MM.1S (cell line): ENCODE data around the gene ABTB2.

Source experiments
- DNase-seq: peaks from one replicate; pipeline ENCODE4 v3.0.0-alpha.2; 2015
- H2AFZ ChIP-seq: fragments of 300-600 bp; sonication (generic); 2 replicates; pipeline ENCODE4 v1.6.0; 2016; ENCODE audit warnings: antibody characterized with exemption, low read length
- H3F3A ChIP-seq: fragments of 300-600 bp; sonication (generic); 2 replicates; pipeline ENCODE4 v1.6.1; 2016; ENCODE audit warnings: mild to moderate bottlenecking, antibody characterized with exemption, low read length, moderate library complexity, mixed read lengths; ENCODE audit not compliant: insufficient read depth
- H3K27ac ChIP-seq: fragments of 300-600 bp; sonication (generic); 2 replicates; pipeline ENCODE4 v1.5.1; 2016; ENCODE audit warnings: mild to moderate bottlenecking, low read length
- H3K27me3 ChIP-seq: fragments of 300-600 bp; sonication (generic); replicated peaks from 2 replicates; pipeline ENCODE4 v1.6.0; 2016; ENCODE audit warnings: low read length; ENCODE audit not compliant: insufficient read depth
- H3K36me3 ChIP-seq: fragments of 300-600 bp; sonication (generic); replicated peaks from 2 replicates; pipeline ENCODE4 v1.6.1; 2016; ENCODE audit warnings: mild to moderate bottlenecking, low read length, mixed read lengths; ENCODE audit not compliant: insufficient read depth
- H3K4me1 ChIP-seq: fragments of 300-600 bp; sonication (generic); 2 replicates; pipeline ENCODE4 v1.6.1; 2016; ENCODE audit warnings: low read length, mixed read lengths
- H3K4me2 ChIP-seq: fragments of 300-600 bp; sonication (generic); 2 replicates; pipeline ENCODE4 v1.6.0; 2016; ENCODE audit warnings: low read depth, low read length
- H3K4me3 ChIP-seq: fragments of 300-600 bp; sonication (generic); 2 replicates; pipeline ENCODE4 v1.5.1; 2016; ENCODE audit warnings: low read length, mixed read lengths
- H3K79me2 ChIP-seq: fragments of 300-600 bp; sonication (generic); 2 replicates; pipeline ENCODE4 v1.6.1; 2016; ENCODE audit warnings: mixed run types, low read length, mixed read lengths
- H3K9ac ChIP-seq: fragments of 300-600 bp; sonication (generic); 2 replicates; pipeline ENCODE4 v1.6.1; 2016; ENCODE audit warnings: low read length, mixed read lengths
- H3K9me2 ChIP-seq: fragments of 300-600 bp; sonication (generic); replicated peaks from 2 replicates; pipeline ENCODE4 v1.6.1; 2016; ENCODE audit warnings: mild to moderate bottlenecking, low read length, mixed read lengths; ENCODE audit not compliant: insufficient read depth
- H3K9me3 ChIP-seq: fragments of 300-600 bp; sonication (generic); replicated peaks from 2 replicates; pipeline ENCODE4 v1.6.1; 2016; ENCODE audit warnings: mild to moderate bottlenecking, low read length, mixed read lengths; ENCODE audit not compliant: insufficient read depth
- H4K20me1 ChIP-seq: fragments of 300-600 bp; sonication (generic); 2 replicates; pipeline ENCODE4 v1.6.1; 2016; ENCODE audit warnings: mild to moderate bottlenecking, low read length, moderate library complexity, mixed read lengths; ENCODE audit not compliant: insufficient read depth
- EZH2 ChIP-seq: fragments of 300-600 bp; sonication (generic); optimal IDR thresholded peaks from 2 replicates; pipeline ENCODE3; 2017; ENCODE audit warnings: low read depth, mild to moderate bottlenecking, antibody characterized with exemption, low read length, mixed read lengths
- EZH2phosphoT487 ChIP-seq: fragments of 300-600 bp; sonication (generic); IDR thresholded peaks from 2 replicates; pipeline ENCODE4 v1.6.1; 2018; ENCODE audit warnings: antibody characterized with exemption, low read length
- TF ChIP-seq, protein P1 (sequence below): fragments of 300-600 bp; sonication (generic); IDR thresholded peaks from 2 replicates; pipeline ENCODE4 v1.5.1; 2016; ENCODE audit warnings: antibody characterized with exemption, low read length, mixed read lengths

The ABTB2 gene

GRCh38 chr11:34324466-34324865 is 33.3 kb downstream of the ABTB2 start:
- no peak for DNase-seq
- Histone ChIP-seq H3K9me3 (no peaks in the 10 kb centered on the region), H3K27me3 (no peaks in the 10 kb centered on the region), H3K36me3 (no peaks in the 10 kb centered on the region), H3F3A (no peaks in the 10 kb centered on the region), H3K4me2 (no peak overlapping the region), H3K4me1 (no peaks in the 10 kb centered on the region), H2AFZ (no peak overlapping the region), H3K9me2 (no peaks in the 10 kb centered on the region), H3K9ac (no peak overlapping the region), H3K4me3 (no peak overlapping the region), H3K27ac (no peak overlapping the region), H4K20me1 (no peaks in the 10 kb centered on the region), H3K79me2 (no peaks in the 10 kb centered on the region)
- TF ChIP-seq EZH2phosphoT487 (no peak), EZH2 (no peak)
- TF ChIP-seq, protein P1, sequence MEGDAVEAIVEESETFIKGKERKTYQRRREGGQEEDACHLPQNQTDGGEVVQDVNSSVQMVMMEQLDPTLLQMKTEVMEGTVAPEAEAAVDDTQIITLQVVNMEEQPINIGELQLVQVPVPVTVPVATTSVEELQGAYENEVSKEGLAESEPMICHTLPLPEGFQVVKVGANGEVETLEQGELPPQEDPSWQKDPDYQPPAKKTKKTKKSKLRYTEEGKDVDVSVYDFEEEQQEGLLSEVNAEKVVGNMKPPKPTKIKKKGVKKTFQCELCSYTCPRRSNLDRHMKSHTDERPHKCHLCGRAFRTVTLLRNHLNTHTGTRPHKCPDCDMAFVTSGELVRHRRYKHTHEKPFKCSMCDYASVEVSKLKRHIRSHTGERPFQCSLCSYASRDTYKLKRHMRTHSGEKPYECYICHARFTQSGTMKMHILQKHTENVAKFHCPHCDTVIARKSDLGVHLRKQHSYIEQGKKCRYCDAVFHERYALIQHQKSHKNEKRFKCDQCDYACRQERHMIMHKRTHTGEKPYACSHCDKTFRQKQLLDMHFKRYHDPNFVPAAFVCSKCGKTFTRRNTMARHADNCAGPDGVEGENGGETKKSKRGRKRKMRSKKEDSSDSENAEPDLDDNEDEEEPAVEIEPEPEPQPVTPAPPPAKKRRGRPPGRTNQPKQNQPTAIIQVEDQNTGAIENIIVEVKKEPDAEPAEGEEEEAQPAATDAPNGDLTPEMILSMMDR: no peak

DNA sequence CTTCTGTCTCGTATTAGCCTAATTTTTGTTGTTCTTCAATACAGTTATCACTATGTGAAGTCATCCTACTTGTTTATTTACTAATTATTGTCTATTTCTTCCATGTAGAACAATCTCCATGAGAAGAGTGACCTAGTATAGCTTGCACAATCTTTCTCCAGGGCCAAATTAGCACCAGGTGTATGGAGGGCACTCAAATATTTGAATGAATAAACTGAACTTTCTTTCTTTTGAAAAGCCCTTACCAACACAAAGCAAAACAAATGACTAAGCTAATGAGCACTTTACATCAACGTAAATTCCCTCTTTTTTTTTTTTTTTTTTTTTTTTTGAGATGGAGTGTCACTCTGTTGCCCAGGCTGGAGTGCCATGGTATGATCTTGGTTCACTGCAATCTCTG is 34.2 kb downstream of the ABTB2 start:
- Histone ChIP-seq H3K27ac (no peak overlapping the region), H2AFZ (no peak overlapping the region), H3K79me2 (no peaks in the 10 kb centered on the region), H3K9me2 (no peaks in the 10 kb centered on the region), H3K4me2 (no peak overlapping the region), H3K27me3 (no peaks in the 10 kb centered on the region), H3F3A (no peaks in the 10 kb centered on the region), H3K9ac (no peak overlapping the region), H3K4me1 (no peaks in the 10 kb centered on the region), H4K20me1 (no peaks in the 10 kb centered on the region), H3K4me3 (no peak overlapping the region), H3K9me3 (no peaks in the 10 kb centered on the region), H3K36me3 (no peaks in the 10 kb centered on the region)
- DNase-seq: no peak
- TF ChIP-seq, protein P1: no peak
- TF ChIP-seq EZH2 (no peak), EZH2phosphoT487 (no peak)

GRCh38 chr11:34318111-34319037 is 39.4 kb downstream of the ABTB2 start:
- H3F3A ChIP-seq: no peaks in the 10 kb centered on the region
- no peak for DNase-seq
- no peaks in the 10 kb centered on the region for H4K20me1 ChIP-seq
- no peak overlapping the region for H3K4me3 ChIP-seq
- H3K36me3 ChIP-seq: no peaks in the 10 kb centered on the region
- H3K79me2 ChIP-seq: no peaks in the 10 kb centered on the region
- no peak overlapping the region for H2AFZ ChIP-seq
- no peak overlapping the region for H3K9ac ChIP-seq
- H3K9me2 ChIP-seq: no peaks in the 10 kb centered on the region
- H3K27me3 ChIP-seq: no peaks in the 10 kb centered on the region
- TF ChIP-seq, protein P1: no peak
- TF ChIP-seq EZH2 (no peak), EZH2phosphoT487 (no peak)
- H3K9me3 ChIP-seq: no peaks in the 10 kb centered on the region
- no peaks in the 10 kb centered on the region for H3K4me1 ChIP-seq
- no peak overlapping the region for H3K4me2 ChIP-seq
- no peak overlapping the region for H3K27ac ChIP-seq
